VCaP (cell line): ENCODE measurements around the gene GCC1.

ENCODE experiments used
- H3K27ac ChIP-seq: fragments of 450-650 bp; 2 replicates; pipeline ENCODE4 v1.5.1; 2017
- TF ChIP-seq, protein P1 (sequence below): fragments of 450-650 bp; conservative IDR thresholded peaks from 2 replicates; pipeline ENCODE4 v1.5.1; 2017; ENCODE audit warnings: mild to moderate bottlenecking, moderate library complexity

The GCC1 gene

GRCh38 chr7:127588697-127589482, 3.5 kb upstream of the GCC1 start:
- H3K27ac ChIP-seq: peak overlapping the region; percentile 89
- TF ChIP-seq, protein P1, sequence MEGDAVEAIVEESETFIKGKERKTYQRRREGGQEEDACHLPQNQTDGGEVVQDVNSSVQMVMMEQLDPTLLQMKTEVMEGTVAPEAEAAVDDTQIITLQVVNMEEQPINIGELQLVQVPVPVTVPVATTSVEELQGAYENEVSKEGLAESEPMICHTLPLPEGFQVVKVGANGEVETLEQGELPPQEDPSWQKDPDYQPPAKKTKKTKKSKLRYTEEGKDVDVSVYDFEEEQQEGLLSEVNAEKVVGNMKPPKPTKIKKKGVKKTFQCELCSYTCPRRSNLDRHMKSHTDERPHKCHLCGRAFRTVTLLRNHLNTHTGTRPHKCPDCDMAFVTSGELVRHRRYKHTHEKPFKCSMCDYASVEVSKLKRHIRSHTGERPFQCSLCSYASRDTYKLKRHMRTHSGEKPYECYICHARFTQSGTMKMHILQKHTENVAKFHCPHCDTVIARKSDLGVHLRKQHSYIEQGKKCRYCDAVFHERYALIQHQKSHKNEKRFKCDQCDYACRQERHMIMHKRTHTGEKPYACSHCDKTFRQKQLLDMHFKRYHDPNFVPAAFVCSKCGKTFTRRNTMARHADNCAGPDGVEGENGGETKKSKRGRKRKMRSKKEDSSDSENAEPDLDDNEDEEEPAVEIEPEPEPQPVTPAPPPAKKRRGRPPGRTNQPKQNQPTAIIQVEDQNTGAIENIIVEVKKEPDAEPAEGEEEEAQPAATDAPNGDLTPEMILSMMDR: peak; percentile 74

GRCh38 chr7:127588019-127588696, 2.8 kb upstream of the GCC1 start, which contains the start of gene ARF5:
Gene ARF5, plus strand, starts transcription at chr7:127588411. Its CDS starts 88 bp downstream, at chr7:127588499.
- peak within 1 kb of the TSS; percentile 89 for H3K27ac ChIP-seq
- TF ChIP-seq, protein P1: no peak

- peak overlapping the region; percentile 89 for H3K27ac ChIP-seq
- TF ChIP-seq, protein P1: no peak
Measured at GRCh38 chr7:127587663-127588018, 2.2 kb upstream of the GCC1 start.

DNA sequence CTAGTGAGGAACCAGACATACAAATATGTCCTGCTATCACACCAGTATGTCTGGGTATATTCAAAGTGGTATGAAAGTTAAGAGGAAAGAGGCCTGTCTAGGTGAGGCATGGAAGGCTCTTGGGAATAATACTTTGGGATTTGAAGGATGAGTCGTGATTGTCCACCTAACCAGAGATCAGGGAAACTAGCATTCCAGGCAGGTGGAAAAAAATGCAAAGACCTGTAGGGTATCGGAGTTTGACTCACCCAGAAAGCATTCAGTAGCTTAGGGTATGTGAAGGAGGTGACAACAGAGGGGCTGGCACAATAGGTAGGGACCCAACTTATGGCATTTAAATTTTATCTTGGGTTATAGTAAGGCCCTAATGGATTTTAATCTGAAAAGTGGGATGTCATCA, 950 bp upstream of the GCC1 start:
- TF ChIP-seq, protein P1: no peak
- peak overlapping the region; percentile 85 for H3K27ac ChIP-seq

- H3K27ac ChIP-seq: peak overlapping the region; percentile 85
Measured at GRCh38 chr7:127584648-127585043, 750 bp downstream of the GCC1 start.

GRCh38 chr7:127582361-127582760, 3.0 kb downstream of the GCC1 start:
- no peak overlapping the region for H3K27ac ChIP-seq
- TF ChIP-seq, protein P1: no peak

More at GRCh38 chr7:127584648-127585043, 750 bp downstream of the GCC1 start:
- TF ChIP-seq, protein P1: no peak

GRCh38 chr7:127581716-127582115, 3.7 kb downstream of the GCC1 start:
- no peak overlapping the region for H3K27ac ChIP-seq
- TF ChIP-seq, protein P1: no peak
